Kidney epithelial cell (primary cell): Measurements from ENCODE around the gene SCMH1. TPM values are rescaled to one million over a fixed set of nuclear protein-coding genes. Genes with fewer than 3 reads are reported as not detected.

Experiments
- DNase-seq: peaks from one replicate; pipeline ENCODE4 v3.0.0-alpha.2; 2010; ENCODE audit warnings: low read depth
- H3K27me3 ChIP-seq: 2 replicates; pipeline ENCODE4 v1.6.0; 2011; ENCODE audit warnings: low read length; ENCODE audit not compliant: control insufficient read depth, insufficient read depth
- H3K36me3 ChIP-seq: 2 replicates; pipeline ENCODE4 v1.5.1; 2011; ENCODE audit warnings: low read length; ENCODE audit not compliant: control insufficient read depth, insufficient read depth
- H3K4me3 ChIP-seq: 2 replicates; pipeline ENCODE4 v1.5.1; 2011; ENCODE audit warnings: low read depth, mild to moderate bottlenecking, control low read depth, low read length
- CTCF ChIP-seq: IDR thresholded peaks from 2 replicates; pipeline ENCODE4 v1.5.1; 2011; ENCODE audit warnings: mild to moderate bottlenecking, moderate library complexity, low read length, control low read depth, inconsistent platforms; ENCODE audit not compliant: insufficient read depth, poor library complexity, severe bottlenecking
- total RNA-seq: library from RNA; depleted of rRNA; stranded (reverse); fragments of >200 nt; gene quantifications from 2 replicates; pipeline ENCODE4 v1.2.3, GENCODE V29; 2015

SCMH1 gene
- total RNA-seq, 1 donor from 2014 or later: 24.3 TPM

- DNase-seq: peak; percentile 9
- no peak for TF ChIP-seq CTCF
- no peaks in the 10 kb centered on the region for H3K36me3 ChIP-seq
These were observed 168.1 kb downstream of the SCMH1 start for GRCh38 chr1:41073971-41074370.

GRCh38 chr1:41072051-41072450 lies 170.1 kb downstream of the SCMH1 start:
- no peak for TF ChIP-seq CTCF
- no peaks in the 10 kb centered on the region for H3K27me3 ChIP-seq

More at GRCh38 chr1:41073971-41074370, 168.1 kb downstream of the SCMH1 start:
- no peak overlapping the region for H3K4me3 ChIP-seq
- no peaks in the 10 kb centered on the region for H3K27me3 ChIP-seq

GRCh38 chr1:41056907-41057306 lies 185.2 kb downstream of the SCMH1 start:
- DNase-seq: no peak
- no peak overlapping the region for H3K4me3 ChIP-seq
- TF ChIP-seq CTCF: no peak
- no peaks in the 10 kb centered on the region for H3K36me3 ChIP-seq
- no peaks in the 10 kb centered on the region for H3K27me3 ChIP-seq

More at GRCh38 chr1:41072051-41072450, 170.1 kb downstream of the SCMH1 start:
- DNase-seq: no peak
- H3K4me3 ChIP-seq: no peak overlapping the region
- no peaks in the 10 kb centered on the region for H3K36me3 ChIP-seq

GRCh38 chr1:41053316-41053715 lies 188.8 kb downstream of the SCMH1 start:
- TF ChIP-seq CTCF: no peak

GRCh38 chr1:41051022-41051421 lies 191.1 kb downstream of the SCMH1 start:
- H3K4me3 ChIP-seq: no peak overlapping the region
- no peak for TF ChIP-seq CTCF
- DNase-seq: no peak
- H3K36me3 ChIP-seq: no peaks in the 10 kb centered on the region
- H3K27me3 ChIP-seq: no peaks in the 10 kb centered on the region

More at GRCh38 chr1:41053316-41053715, 188.8 kb downstream of the SCMH1 start:
- no peaks in the 10 kb centered on the region for H3K27me3 ChIP-seq
- H3K4me3 ChIP-seq: no peak overlapping the region
- H3K36me3 ChIP-seq: no peaks in the 10 kb centered on the region
- DNase-seq: no peak

GRCh38 chr1:41048540-41048939 lies 193.6 kb downstream of the SCMH1 start:
- no peak for TF ChIP-seq CTCF
- DNase-seq: no peak
- no peaks in the 10 kb centered on the region for H3K36me3 ChIP-seq

More at GRCh38 chr1:41048540-41048939, 193.6 kb downstream of the SCMH1 start:
- H3K4me3 ChIP-seq: no peak overlapping the region
- H3K27me3 ChIP-seq: no peaks in the 10 kb centered on the region
